ENCODE data around the gene S100A6.

S100A6 gene

GRCh38 chr1:153506386-153506785 lies 29.4 kb downstream of the S100A6 start:
- no peak for DNase-seq

- no peak for DNase-seq
These were observed 30.2 kb downstream of the S100A6 start for GRCh38 chr1:153505576-153505975.

- DNase-seq, result no peak
These were observed 32.0 kb downstream of the S100A6 start for GRCh38 chr1:153503766-153504165.

GRCh38 chr1:153498746-153499145 lies 37.0 kb downstream of the S100A6 start:
- no peak for DNase-seq

GRCh38 chr1:153495536-153495935 lies 40.3 kb downstream of the S100A6 start:
- no peak for DNase-seq

GRCh38 chr1:153494976-153495535 lies 40.7 kb downstream of the S100A6 start:
- peak in 34 of 56 donors; percentile 5 to 72 (median 30) for DNase-seq

GRCh38 chr1:153493343-153493960 lies 42.3 kb downstream of the S100A6 start:
- DNase-seq, result peak in 1 of 56 donors; percentile 4

- DNase-seq, result peak in 11 of 56 donors; percentile 3 to 69 (median 22)
These were observed 45.3 kb downstream of the S100A6 start for GRCh38 chr1:153490272-153491051.

GRCh38 chr1:153488731-153489130 lies 47.1 kb downstream of the S100A6 start:
- peak in 1 of 56 donors; percentile 42 for DNase-seq

GRCh38 chr1:153487707-153488106 lies 48.1 kb downstream of the S100A6 start:
- no peak for DNase-seq

GRCh38 chr1:153485863-153486262 lies 49.9 kb downstream of the S100A6 start:
- DNase-seq, result peak in 1 of 56 donors; percentile 15
